ENCODE data around the gene ACSM5. TPM values are rescaled to one million over a fixed set of nuclear protein-coding genes. Genes with fewer than 3 reads are reported as not detected.
"Not testable (repeated sequence)": the region's sequence is repeated elsewhere in the genome, so short reads cannot be mapped to it uniquely, and the experiment has no call there.

Gene ACSM5
- total and polyA plus RNA-seq, 5 experiments from 2014 or later, result not detected

GRCh38 chr16:20440731-20441130 lies 31.4 kb downstream of the ACSM5 start:
- H3K36me3 Mint-ChIP-seq, H3K4me3 Mint-ChIP-seq, H3K27ac Mint-ChIP-seq, H3K9me3 Mint-ChIP-seq, DNase-seq, POLR2A ChIA-PET, H3K4me1 Mint-ChIP-seq, H3K27me3 Mint-ChIP-seq, ATAC-seq: not testable (repeated sequence)

GRCh38 chr16:20441191-20441590 lies 31.9 kb downstream of the ACSM5 start:
- H3K27ac Mint-ChIP-seq, result no peak overlapping the region
- H3K4me1 Mint-ChIP-seq, result no peaks in the 10 kb centered on the region
- no peak for ATAC-seq
- H3K4me3 Mint-ChIP-seq, result no peak overlapping the region
- DNase-seq, result no peak
- H3K9me3 Mint-ChIP-seq, result no peaks in the 10 kb centered on the region
- H3K36me3 Mint-ChIP-seq, result no peaks in the 10 kb centered on the region
- H3K27me3 Mint-ChIP-seq, result peaks cover 0 to 7% (median 0%) of the 10 kb centered on the region in 5 donors
- POLR2A ChIA-PET, result no interaction called here

GRCh38 chr16:20441859-20442258 lies 32.5 kb downstream of the ACSM5 start:
- H3K9me3 Mint-ChIP-seq, H3K27me3 Mint-ChIP-seq, H3K27ac Mint-ChIP-seq, ATAC-seq, POLR2A ChIA-PET, H3K4me3 Mint-ChIP-seq, H3K4me1 Mint-ChIP-seq, DNase-seq, H3K36me3 Mint-ChIP-seq: not testable (repeated sequence)

GRCh38 chr16:20446652-20447393 lies 37.5 kb downstream of the ACSM5 start:
- H3K27me3 Mint-ChIP-seq, H3K9me3 Mint-ChIP-seq, ATAC-seq, DNase-seq, H3K4me3 Mint-ChIP-seq, H3K36me3 Mint-ChIP-seq, H3K27ac Mint-ChIP-seq, H3K4me1 Mint-ChIP-seq, POLR2A ChIA-PET: not testable (repeated sequence)

GRCh38 chr16:20451364-20451763 lies 42.0 kb downstream of the ACSM5 start, which contains the start of gene ACSM2A:
Gene ACSM2A, plus strand, starts transcription at chr16:20451521. Its CDS starts 8,594 bp downstream, at chr16:20460115.
- H3K27me3 Mint-ChIP-seq, H3K27ac Mint-ChIP-seq, DNase-seq, H3K4me3 Mint-ChIP-seq, H3K36me3 Mint-ChIP-seq, POLR2A ChIA-PET, H3K9me3 Mint-ChIP-seq, H3K4me1 Mint-ChIP-seq, ATAC-seq: not testable (repeated sequence)

GRCh38 chr16:20453633-20454032 lies 44.3 kb downstream of the ACSM5 start:
- not testable (repeated sequence) for ATAC-seq

GRCh38 chr16:20459227-20459626 lies 49.9 kb downstream of the ACSM5 start:
- ATAC-seq, H3K27ac Mint-ChIP-seq, POLR2A ChIA-PET, H3K4me1 Mint-ChIP-seq, H3K36me3 Mint-ChIP-seq, H3K27me3 Mint-ChIP-seq, H3K4me3 Mint-ChIP-seq, DNase-seq, H3K9me3 Mint-ChIP-seq: not testable (repeated sequence)

More at GRCh38 chr16:20453633-20454032, 44.3 kb downstream of the ACSM5 start:
- H3K4me1 Mint-ChIP-seq, DNase-seq, POLR2A ChIA-PET, H3K36me3 Mint-ChIP-seq, H3K4me3 Mint-ChIP-seq, H3K27ac Mint-ChIP-seq, H3K27me3 Mint-ChIP-seq, H3K9me3 Mint-ChIP-seq: not testable (repeated sequence)

GRCh38 chr16:20460313-20460712 lies 51.0 kb downstream of the ACSM5 start:
- Mint-ChIP-seq H3K27me3 (peaks cover 0 to 12% (median 0%) of the 10 kb centered on the region in 5 donors), H3K9me3 (peaks cover 0 to 11% (median 2%) of the 10 kb centered on the region in 9 donors)
- DNase-seq, POLR2A ChIA-PET, H3K27ac Mint-ChIP-seq, H3K4me3 Mint-ChIP-seq, ATAC-seq, H3K36me3 Mint-ChIP-seq, H3K4me1 Mint-ChIP-seq: not testable (repeated sequence)

GRCh38 chr16:20468954-20469353 lies 59.6 kb downstream of the ACSM5 start:
- H3K27ac Mint-ChIP-seq, ATAC-seq, DNase-seq, H3K4me1 Mint-ChIP-seq, POLR2A ChIA-PET, H3K4me3 Mint-ChIP-seq, H3K36me3 Mint-ChIP-seq: not testable (repeated sequence)
- Mint-ChIP-seq H3K27me3 (peaks cover 0 to 16% (median 8%) of the 10 kb centered on the region in 5 donors), H3K9me3 (peaks cover 0 to 19% (median 8%) of the 10 kb centered on the region in 9 donors)

- DNase-seq, POLR2A ChIA-PET, H3K4me3 Mint-ChIP-seq, ATAC-seq, H3K27ac Mint-ChIP-seq, H3K36me3 Mint-ChIP-seq, H3K4me1 Mint-ChIP-seq: not testable (repeated sequence)
- Mint-ChIP-seq H3K27me3 (peaks cover 0 to 11% (median 8%) of the 10 kb centered on the region in 5 donors), H3K9me3 (peaks cover 0 to 17% (median 10%) of the 10 kb centered on the region in 9 donors)
Measured at GRCh38 chr16:20469930-20470329, 60.6 kb downstream of the ACSM5 start.

GRCh38 chr16:20470732-20471131 lies 61.4 kb downstream of the ACSM5 start:
- H3K27ac Mint-ChIP-seq, H3K4me1 Mint-ChIP-seq, DNase-seq, H3K4me3 Mint-ChIP-seq, POLR2A ChIA-PET, ATAC-seq, H3K36me3 Mint-ChIP-seq: not testable (repeated sequence)
- peaks cover under 1 to 11% (median 8%) of the 10 kb centered on the region in 5 donors for H3K27me3 Mint-ChIP-seq
- H3K9me3 Mint-ChIP-seq, result peaks cover 0 to 17% (median 10%) of the 10 kb centered on the region in 9 donors

GRCh38 chr16:20477188-20477744 lies 67.9 kb downstream of the ACSM5 start:
- H3K27ac Mint-ChIP-seq, H3K4me3 Mint-ChIP-seq, H3K9me3 Mint-ChIP-seq, H3K36me3 Mint-ChIP-seq, POLR2A ChIA-PET, DNase-seq, ATAC-seq, H3K4me1 Mint-ChIP-seq: not testable (repeated sequence)
- H3K27me3 Mint-ChIP-seq, result peaks cover 5 to 35% (median 9%) of the 10 kb centered on the region in 5 donors

- H3K27me3 Mint-ChIP-seq, result peaks cover 4 to 20% (median 14%) of the 10 kb centered on the region in 5 donors
- H3K9me3 Mint-ChIP-seq, H3K36me3 Mint-ChIP-seq, H3K27ac Mint-ChIP-seq, ATAC-seq, H3K4me3 Mint-ChIP-seq, DNase-seq, POLR2A ChIA-PET, H3K4me1 Mint-ChIP-seq: not testable (repeated sequence)
Measured at GRCh38 chr16:20483989-20484388, 74.7 kb downstream of the ACSM5 start.

All from naive thymus-derived CD8-positive, alpha-beta T cell (primary cell).